HG03378 (cell line): ENCODE results near the gene PNMT.

ENCODE experiments used
- ATAC-seq: cut with Tn5 transposase; IDR thresholded peaks from one replicate; pipeline ENCODE4 v1.9.1; 2021; ENCODE audit warnings: mild to moderate bottlenecking, moderate library complexity; ENCODE audit not compliant: unreplicated experiment

PNMT gene

GRCh38 chr17:39652587-39653315 is 15.5 kb upstream of the PNMT start:
- no peak for ATAC-seq

DNA sequence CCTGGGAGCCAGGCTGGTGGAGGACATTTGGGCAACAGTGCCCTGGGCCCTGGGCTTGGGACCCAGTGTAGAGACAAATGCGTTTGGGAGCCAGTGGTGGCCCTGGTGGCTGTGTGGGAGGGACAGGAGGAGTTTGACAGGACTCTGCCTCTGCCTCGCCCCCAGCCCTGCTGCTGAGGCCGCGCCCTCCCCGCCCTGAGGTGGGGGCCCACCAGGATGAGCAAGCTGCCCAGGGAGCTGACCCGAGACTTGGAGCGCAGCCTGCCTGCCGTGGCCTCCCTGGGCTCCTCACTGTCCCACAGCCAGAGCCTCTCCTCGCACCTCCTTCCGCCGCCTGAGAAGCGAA is 15.0 kb upstream of the PNMT start:
- ATAC-seq = no peak

GRCh38 chr17:39653662-39654331 is 14.5 kb upstream of the PNMT start:
- ATAC-seq = no peak

- no peak for ATAC-seq
These were observed 13.1 kb upstream of the PNMT start for GRCh38 chr17:39655105-39655504.

DNA sequence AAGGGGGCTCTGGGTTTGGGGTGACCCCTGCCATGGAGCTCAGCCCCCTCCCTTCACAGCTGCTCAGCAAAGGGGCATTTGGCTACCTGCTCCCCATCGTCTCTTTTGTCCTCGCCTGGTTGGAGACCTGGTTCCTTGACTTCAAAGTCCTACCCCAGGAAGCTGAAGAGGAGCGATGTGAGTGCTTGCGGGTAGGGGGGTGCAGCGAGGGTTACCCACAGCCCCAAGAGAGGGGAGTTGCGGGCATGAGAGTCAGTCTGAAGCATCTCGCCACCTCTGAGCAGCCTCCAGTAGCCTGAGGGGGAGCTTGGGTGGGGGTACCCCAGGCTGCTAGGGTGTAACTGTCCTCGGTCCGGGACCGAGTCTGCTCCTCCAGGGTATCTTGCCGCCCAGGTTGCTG is 9.9 kb upstream of the PNMT start:
- no peak for ATAC-seq

- ATAC-seq = no peak
These were observed 9.5 kb upstream of the PNMT start for GRCh38 chr17:39658760-39659159.

GRCh38 chr17:39659279-39660010 is 8.8 kb upstream of the PNMT start:
- no peak for ATAC-seq

DNA sequence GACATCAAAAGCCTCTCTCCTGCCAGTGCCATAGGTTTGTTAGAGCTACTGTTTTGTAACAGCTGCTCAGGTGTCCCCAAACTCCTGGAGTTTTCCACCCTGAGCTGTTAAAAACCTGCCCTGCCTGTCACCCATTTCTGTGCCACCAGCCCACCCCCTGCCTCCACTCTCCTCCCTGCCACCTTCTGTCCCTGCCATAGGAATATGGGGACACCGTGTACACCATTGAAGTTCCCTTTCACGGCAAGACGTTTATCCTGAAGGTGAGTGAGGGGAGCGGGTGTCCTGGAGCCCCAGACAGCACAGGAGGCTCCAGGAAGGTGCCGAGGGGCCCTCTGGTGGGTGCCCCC is 8.3 kb upstream of the PNMT start:
- no peak for ATAC-seq

- no peak for ATAC-seq
These were observed 7.6 kb upstream of the PNMT start for GRCh38 chr17:39660397-39661385.

- ATAC-seq = no peak
These were observed 6.3 kb upstream of the PNMT start for GRCh38 chr17:39661744-39662541.

DNA sequence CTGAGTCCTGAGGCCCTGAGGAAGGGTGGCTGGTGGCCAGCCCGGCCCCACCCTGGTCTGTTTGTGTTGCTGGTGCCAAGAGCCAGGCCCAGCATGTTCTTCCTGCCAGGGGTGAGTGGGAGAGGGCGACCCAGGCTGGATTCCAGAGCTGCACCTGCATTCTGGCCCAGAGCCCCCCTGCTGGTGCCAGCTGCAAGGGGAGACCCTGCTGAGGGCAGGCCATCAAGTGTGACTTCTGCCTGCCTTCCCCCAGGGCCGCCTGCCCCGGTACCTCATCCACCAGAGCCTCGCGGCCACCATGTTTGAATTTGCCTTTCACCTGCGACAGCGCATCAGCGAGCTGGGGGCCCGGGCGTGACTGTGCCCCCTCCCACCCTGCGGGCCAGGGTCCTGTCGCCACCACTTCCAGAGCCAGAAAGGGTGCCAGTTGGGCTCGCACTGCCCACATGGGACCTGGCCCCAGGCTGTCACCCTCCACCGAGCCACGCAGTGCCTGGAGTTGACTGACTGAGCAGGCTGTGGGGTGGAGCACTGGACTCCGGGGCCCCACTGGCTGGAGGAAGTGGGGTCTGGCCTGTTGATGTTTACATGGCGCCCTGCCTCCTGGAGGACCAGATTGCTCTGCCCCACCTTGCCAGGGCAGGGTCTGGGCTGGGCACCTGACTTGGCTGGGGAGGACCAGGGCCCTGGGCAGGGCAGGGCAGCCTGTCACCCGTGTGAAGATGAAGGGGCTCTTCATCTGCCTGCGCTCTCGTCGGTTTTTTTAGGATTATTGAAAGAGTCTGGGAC is 5.5 kb upstream of the PNMT start:
- ATAC-seq = no peak

- no peak for ATAC-seq
These were observed 4.9 kb upstream of the PNMT start for GRCh38 chr17:39663340-39663687.

GRCh38 chr17:39663688-39664580 is 4.3 kb upstream of the PNMT start:
- ATAC-seq = no peak

- ATAC-seq = no peak
These were observed 3.4 kb upstream of the PNMT start, which contains the start of gene TCAP for GRCh38 chr17:39664581-39665561. Gene TCAP (plus strand): TSS chr17:39665349. CDS start chr17:39665360, 11 bp downstream.

DNA sequence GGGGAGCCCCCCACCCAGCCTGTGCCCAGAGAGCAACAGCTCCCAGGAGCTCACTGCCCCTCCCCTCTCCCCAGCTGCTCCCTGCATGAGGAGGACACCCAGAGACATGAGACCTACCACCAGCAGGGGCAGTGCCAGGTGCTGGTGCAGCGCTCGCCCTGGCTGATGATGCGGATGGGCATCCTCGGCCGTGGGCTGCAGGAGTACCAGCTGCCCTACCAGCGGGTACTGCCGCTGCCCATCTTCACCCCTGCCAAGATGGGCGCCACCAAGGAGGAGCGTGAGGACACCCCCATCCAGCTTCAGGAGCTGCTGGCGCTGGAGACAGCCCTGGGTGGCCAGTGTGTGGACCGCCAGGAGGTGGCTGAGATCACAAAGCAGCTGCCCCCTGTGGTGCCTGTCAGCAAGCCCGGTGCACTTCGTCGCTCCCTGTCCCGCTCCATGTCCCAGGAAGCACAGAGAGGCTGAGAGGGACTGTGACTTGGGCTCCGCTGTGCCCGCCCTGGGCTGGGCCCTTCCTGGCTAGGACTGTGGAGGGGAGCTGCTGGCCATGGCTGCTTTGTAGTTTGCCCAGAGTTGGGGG is 2.5 kb upstream of the PNMT start:
- ATAC-seq = no peak

GRCh38 chr17:39666231-39666600 is 2.0 kb upstream of the PNMT start:
- no peak for ATAC-seq
